Heart left ventricle (tissue), 16 donors: ENCODE data around the gene ACOXL. TPM values are rescaled to one million over a fixed set of nuclear protein-coding genes. Genes with fewer than 3 reads are reported as not detected.

ENCODE experiments used
- ATAC-seq, 4 donors: fragments of 200-7000 bp; cut with Tn5 transposase; one replicate each; pipeline ENCODE4 v1.9.1; 2020 to 2022; ENCODE audit warnings: moderate library complexity in 4 of 4, mild to moderate bottlenecking in 3 of 4, moderate number of reproducible peaks in 1 of 4
- DNase-seq, 5 donors: peaks; one replicate each; pipeline ENCODE4 v3.0.0-alpha.2; 2020
- H3K27ac ChIP-seq, 12 donors: fragments of 200-600 bp; sonication (generic) in 4 of 12; one replicate each; pipeline versions ENCODE4 v1.5.0 to v1.8.0; 2016 to 2022; ENCODE audit warnings: mild to moderate bottlenecking in 2 of 12
- H3K27me3 ChIP-seq, 9 donors: fragments of 200-600 bp; sonication (generic) in 2 of 9; one replicate each; pipeline versions ENCODE4 v1.5.1 to v1.8.0; 2016 to 2022; ENCODE audit warnings: mild to moderate bottlenecking in 3 of 9
- H3K36me3 ChIP-seq, 9 donors: fragments of 200-600 bp; sonication (generic) in 2 of 9; one replicate each; pipeline versions ENCODE4 v1.5.0 to v1.8.0; 2018 to 2022; ENCODE audit warnings: mild to moderate bottlenecking in 2 of 9
- H3K4me1 ChIP-seq, 12 donors: fragments of 200-600 bp; sonication (generic) in 4 of 12; one replicate each; pipeline versions ENCODE4 v1.5.0 to v1.8.0; 2016 to 2022; ENCODE audit warnings: mild to moderate bottlenecking in 3 of 12
- H3K4me3 ChIP-seq, 12 donors: fragments of 200-600 bp; sonication (generic) in 4 of 12; one replicate each; pipeline versions ENCODE4 v1.5.0 to v1.8.0; 2017 to 2022; ENCODE audit warnings: mild to moderate bottlenecking in 9 of 12, moderate library complexity in 4 of 12
- H3K9me3 ChIP-seq, 12 donors: fragments of 200-600 bp; sonication (generic) in 4 of 12; one replicate each; pipeline versions ENCODE4 v1.5.0 to v1.8.0; 2016 to 2022; ENCODE audit warnings: mild to moderate bottlenecking in 1 of 12
- POLR2A ChIP-seq, 2 donors: fragments of 450-650 bp; IDR thresholded peaks; one replicate each; pipeline ENCODE4 v1.6.1; 2017; ENCODE audit warnings: antibody characterized with exemption in 2 of 2, mild to moderate bottlenecking in 2 of 2, moderate library complexity in 2 of 2
- WGBS, 4 donors: extraction: QIAGEN DNeasy Blood & Tissue Kit in 2 of 4; methylation state at CpG; one replicate each; pipeline versions ENCODE4 v1.1.5 to v1.1.7; 2013 to 2018; 5-methylcytosine and 5-hydroxymethylcytosine counted together
- intact Hi-C, 10 donors: fragments of 100-400 bp; cut with DNase I; formaldehyde crosslinking; loops; one replicate each; pipeline versions ENCODE4 v1.11.1 to v1.14.2; 2022
- polyA plus RNA-seq, 2 donors: library from polyadenylated mRNA; stranded (reverse); fragments of 200-250 nt; gene quantifications; one replicate each; pipeline ENCODE4 v1.2.3, GENCODE V29; 2013
- total RNA-seq, 9 donors: library from RNA; depleted of rRNA in 2 of 9; stranded (reverse); fragments of >200 nt in 2 of 9; fragmentation: NEBNext Ultra II Directional in 3 of 9; extraction: Animal tissue kit (Norgen Biotek cat#: 25700) in 3 of 9; gene quantifications; one replicate each; pipeline versions ENCODE4 v1.1.0 to v1.2.4, GENCODE V29; 2016 to 2023
- TF ChIP-seq, protein P1 (sequence below), 12 donors: fragments of 200-600 bp; sonication (generic) in 4 of 12; IDR thresholded peaks; one replicate each; pipeline versions ENCODE4 v1.5.0 to v1.8.0; 2018 to 2022; ENCODE audit warnings: antibody characterized with exemption in 12 of 12, mild to moderate bottlenecking in 5 of 12
- donor health status: ischemic (EF 13 %, LVEDD 7.1; RV severe dilation, severe dysfunction).
- donor health status: healthy with polysubstance abuse.
- donor health status: DM: no; HTN: yes; CAD: no.
- donor health status: DM: no; HTN: no; CAD: no.
- donor health status: ischemic (EF 25% LVEDD 6.9; RV normal size, moderate dysfunction).
- donor health status: ischemic (EF 25% LVEDD 5.7; RV mildly dilated, moderate dysfunction).
- donor health status: healthy.
- donor health status: DM: yes; HTN: yes; CAD: no.
- donor health status: ischemic (EF 35%, LVEDD 5.7; RV mildly dilated, moderate dysfunction).
- donor health status: nonischemic (EF 11% LVEDD 7.7; RV severe dilation, severe dysfunction).
- donor health status: DM: yes; HTN: yes; CAD: no.
- donor health status: PGD.
- donor health status: ischemic (EF 29% LVEDD 5.4; RV normal size, mild dysfunction).
- donor health status: nonischemic (EF 23%, LVEDD 6.1; RV moderate dilation, normal function).

Gene ACOXL
- total and polyA plus RNA-seq, 11 donors = 0.25 TPM; not detected in 10

DNA sequence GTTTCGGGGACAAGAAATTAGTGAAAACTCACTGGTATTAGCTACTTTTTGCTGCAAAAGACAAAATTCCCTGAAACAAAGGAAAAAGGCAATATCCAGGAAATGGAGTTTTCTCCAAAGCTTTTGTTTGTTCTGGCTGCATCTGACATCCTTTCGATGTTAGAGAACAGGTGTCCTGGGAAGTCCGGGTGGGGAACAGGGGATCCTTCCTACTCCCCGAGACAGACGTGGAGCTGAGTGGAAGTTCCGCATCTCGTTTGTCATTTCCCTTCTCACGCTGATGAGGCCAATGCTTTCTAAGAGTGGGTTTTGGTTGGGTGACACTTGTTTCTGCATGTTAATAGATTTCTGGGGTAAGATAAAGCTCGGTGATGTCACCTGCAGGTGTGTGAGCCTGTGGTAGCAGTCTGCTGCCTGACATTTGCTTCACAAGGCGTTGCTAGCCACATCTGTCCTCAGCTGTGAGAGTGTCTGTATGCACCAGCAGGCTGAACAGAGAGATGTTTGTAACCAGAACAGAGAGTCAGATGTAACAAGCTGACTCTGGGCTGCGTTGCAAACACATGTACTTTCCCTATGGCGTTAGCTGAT lies 125.9 kb downstream of the ACOXL start:
- TF ChIP-seq POLR2A (IDR thresholded peaks at IDR 0.05) = no peak
- TF ChIP-seq, protein P1, sequence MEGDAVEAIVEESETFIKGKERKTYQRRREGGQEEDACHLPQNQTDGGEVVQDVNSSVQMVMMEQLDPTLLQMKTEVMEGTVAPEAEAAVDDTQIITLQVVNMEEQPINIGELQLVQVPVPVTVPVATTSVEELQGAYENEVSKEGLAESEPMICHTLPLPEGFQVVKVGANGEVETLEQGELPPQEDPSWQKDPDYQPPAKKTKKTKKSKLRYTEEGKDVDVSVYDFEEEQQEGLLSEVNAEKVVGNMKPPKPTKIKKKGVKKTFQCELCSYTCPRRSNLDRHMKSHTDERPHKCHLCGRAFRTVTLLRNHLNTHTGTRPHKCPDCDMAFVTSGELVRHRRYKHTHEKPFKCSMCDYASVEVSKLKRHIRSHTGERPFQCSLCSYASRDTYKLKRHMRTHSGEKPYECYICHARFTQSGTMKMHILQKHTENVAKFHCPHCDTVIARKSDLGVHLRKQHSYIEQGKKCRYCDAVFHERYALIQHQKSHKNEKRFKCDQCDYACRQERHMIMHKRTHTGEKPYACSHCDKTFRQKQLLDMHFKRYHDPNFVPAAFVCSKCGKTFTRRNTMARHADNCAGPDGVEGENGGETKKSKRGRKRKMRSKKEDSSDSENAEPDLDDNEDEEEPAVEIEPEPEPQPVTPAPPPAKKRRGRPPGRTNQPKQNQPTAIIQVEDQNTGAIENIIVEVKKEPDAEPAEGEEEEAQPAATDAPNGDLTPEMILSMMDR (IDR thresholded peaks at IDR 0.05) = no peak
- H3K4me3 ChIP-seq = no peak overlapping the region
- no peaks in the 10 kb centered on the region for H3K4me1 ChIP-seq
- no peak overlapping the region for H3K27ac ChIP-seq
- DNase-seq (no peak), ATAC-seq (no peak)
- WGBS, 4 donors = 52 to 57% (median 55%) methylated on average over 12 of the region's 12 CpGs
- no peaks in the 10 kb centered on the region for H3K9me3 ChIP-seq
- H3K27me3 ChIP-seq = peaks cover 0 to 38% (median 4%) of the 10 kb centered on the region in 9 donors
- intact Hi-C loops = loop anchor here in 1 of 10 donors (10.0 kb wide), 1 partner anchor 247 kb away; no protein-coding TSS in a partner anchor
- no peaks in the 10 kb centered on the region for H3K36me3 ChIP-seq

DNA sequence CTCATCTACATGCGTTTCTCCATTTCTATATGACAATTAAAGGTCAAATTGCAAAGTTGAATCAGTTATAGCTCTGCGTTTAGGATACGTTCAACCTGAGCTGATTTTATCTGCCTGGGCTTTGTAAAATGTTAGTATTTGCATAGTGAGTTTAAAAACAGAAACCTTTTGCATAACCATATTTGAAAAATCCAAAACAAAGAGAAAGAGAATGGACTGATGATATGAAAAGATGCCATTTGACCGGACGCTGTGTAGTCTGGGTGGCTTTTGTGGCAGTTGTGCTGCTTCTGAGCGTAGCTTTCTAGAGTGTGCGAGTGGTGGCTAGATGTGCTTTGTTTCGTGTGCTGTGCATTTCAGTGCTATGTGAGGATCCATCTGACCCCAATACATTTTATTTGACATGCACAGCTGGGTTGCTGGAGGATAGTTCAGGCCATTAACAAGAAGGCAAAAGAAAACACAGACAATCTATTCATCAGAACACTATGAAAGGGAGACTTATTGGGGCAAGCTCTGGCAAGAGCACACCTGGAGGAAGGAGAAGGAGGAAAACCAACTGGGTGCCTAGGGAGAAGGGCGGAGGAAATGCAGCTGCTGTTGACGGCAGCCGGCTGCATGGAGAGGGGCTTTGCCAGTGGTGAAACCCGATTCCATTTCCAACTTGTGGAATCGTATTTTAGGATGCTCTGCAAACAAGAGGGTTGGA lies 126.8 kb downstream of the ACOXL start:
- DNase-seq (no peak), ATAC-seq (no peak)
- Histone ChIP-seq H3K36me3 (no peaks in the 10 kb centered on the region), H3K9me3 (no peaks in the 10 kb centered on the region), H3K27ac (no peak overlapping the region), H3K27me3 (peaks cover 0 to 47% (median 6%) of the 10 kb centered on the region in 9 donors), H3K4me1 (no peaks in the 10 kb centered on the region), H3K4me3 (no peak overlapping the region)
- intact Hi-C loops = loop anchor here in 1 of 10 donors (10.0 kb wide), 1 partner anchor 246 kb away; no protein-coding TSS in a partner anchor
- WGBS, 4 donors = 69 to 76% (median 71%) methylated on average over 13 of the region's 13 CpGs
- TF ChIP-seq, protein P1 (IDR thresholded peaks at IDR 0.05) = no peak
- no peak for TF ChIP-seq POLR2A (IDR thresholded peaks at IDR 0.05)

DNA sequence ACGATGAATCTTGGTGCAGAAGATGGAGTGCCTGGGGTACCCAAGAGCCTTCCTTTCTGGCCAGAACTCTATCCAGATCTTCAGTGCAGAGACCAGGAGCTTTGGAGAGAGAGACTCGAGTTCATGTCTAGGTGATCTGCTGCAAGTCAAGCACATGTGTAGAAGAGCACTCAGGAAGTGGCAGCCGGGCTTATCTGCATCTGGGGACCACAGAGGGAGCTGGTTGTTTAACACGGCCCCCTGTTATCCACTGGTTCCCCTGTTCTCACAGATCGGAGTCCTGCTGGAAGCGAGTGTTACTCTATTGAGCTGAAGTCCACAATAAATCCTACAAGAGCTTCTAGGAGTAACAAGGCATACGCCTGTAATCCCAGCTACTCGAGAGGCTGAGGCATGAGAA lies 128.3 kb downstream of the ACOXL start:
- Histone ChIP-seq H3K9me3 (no peaks in the 10 kb centered on the region), H3K27ac (no peak overlapping the region), H3K36me3 (no peaks in the 10 kb centered on the region), H3K4me1 (no peaks in the 10 kb centered on the region), H3K27me3 (peaks cover 0 to 61% (median 6%) of the 10 kb centered on the region in 9 donors), H3K4me3 (no peak overlapping the region)
- WGBS, 4 donors = 64 to 78% (median 70%) methylated on average over 8 of the region's 8 CpGs
- DNase-seq = no peak
- no peak for ATAC-seq
- intact Hi-C loops = no loop called here
- TF ChIP-seq, protein P1 (IDR thresholded peaks at IDR 0.05) = no peak
- TF ChIP-seq POLR2A (IDR thresholded peaks at IDR 0.05) = no peak

DNA sequence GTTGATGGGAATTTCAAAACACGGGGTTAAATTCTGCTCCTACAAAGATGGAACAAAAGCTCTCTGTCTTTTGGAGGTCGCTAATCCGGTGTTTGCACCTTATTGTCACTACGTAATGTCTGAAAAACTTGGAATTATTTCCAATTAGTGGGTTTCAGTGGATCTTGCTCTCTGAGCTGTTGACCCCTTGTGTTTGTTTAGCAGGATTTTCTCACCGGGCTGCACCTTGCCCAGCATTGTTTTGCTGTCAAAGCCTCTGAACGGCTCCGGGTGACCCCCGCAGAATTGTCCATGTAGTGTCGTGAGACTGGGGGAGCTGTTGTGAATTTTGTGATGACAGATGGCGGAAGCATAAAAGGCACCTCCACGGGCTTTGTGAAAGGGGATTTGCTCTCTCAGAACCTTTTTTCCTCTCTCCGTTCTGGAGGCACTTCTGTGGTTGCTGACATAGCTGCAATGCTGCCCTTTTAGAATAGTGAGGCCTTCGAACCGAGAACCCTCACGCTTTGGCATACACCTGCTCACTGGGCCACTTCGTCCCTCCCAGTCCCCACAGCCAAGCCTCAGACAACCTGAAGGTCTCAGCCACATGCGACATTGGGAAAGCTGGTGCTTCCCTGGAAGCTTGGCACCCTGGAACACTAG lies 129.4 kb downstream of the ACOXL start:
- Histone ChIP-seq H3K4me1 (no peaks in the 10 kb centered on the region), H3K9me3 (no peaks in the 10 kb centered on the region), H3K27me3 (peaks cover 0 to 66% (median 6%) of the 10 kb centered on the region in 9 donors), H3K36me3 (no peaks in the 10 kb centered on the region), H3K4me3 (no peak overlapping the region), H3K27ac (no peak overlapping the region)
- intact Hi-C loops = no loop called here
- no peak for TF ChIP-seq POLR2A (IDR thresholded peaks at IDR 0.05)
- TF ChIP-seq, protein P1 (IDR thresholded peaks at IDR 0.05) = no peak
- DNase-seq (no peak), ATAC-seq (no peak)
- WGBS, 4 donors = 79 to 84% (median 80%) methylated on average over 17 of the region's 17 CpGs
